IPS-NIHi11 (cell line): ENCODE measurements around the gene TIMD4.
"Not testable (repeated sequence)": the region's sequence is repeated elsewhere in the genome, so short reads cannot be mapped to it uniquely, and the experiment has no call there.

Source experiments
- DNase-seq: peaks from one replicate; pipeline ENCODE4 v3.0.0; 2012; ENCODE audit warnings: mixed read lengths, low spot score

Gene TIMD4

DNA sequence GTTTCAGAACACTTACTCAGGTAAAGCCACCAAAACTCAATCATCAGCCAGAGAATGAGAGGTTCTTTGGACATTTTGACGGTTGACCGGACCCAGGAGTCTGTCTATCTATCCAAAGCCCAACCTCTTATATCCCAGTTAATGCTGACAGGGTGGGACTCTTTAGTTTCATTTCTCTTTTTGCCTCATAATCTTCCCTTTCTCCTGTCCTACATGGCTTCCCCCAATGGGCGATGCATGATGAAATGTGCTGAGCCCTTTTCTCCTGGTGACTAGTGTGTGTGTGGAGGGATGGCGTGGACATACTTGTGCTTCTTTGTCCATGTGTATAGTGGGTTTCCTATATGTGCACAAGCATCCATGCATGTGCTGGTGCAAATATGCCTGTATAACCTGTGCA lies at the start of gene TIMD4:
Gene TIMD4, minus strand, starts transcription at position 102 of the 400 bp plus-strand sequence. Its CDS starts 28 bp downstream, at position 74.
- DNase-seq, result no peak

DNA sequence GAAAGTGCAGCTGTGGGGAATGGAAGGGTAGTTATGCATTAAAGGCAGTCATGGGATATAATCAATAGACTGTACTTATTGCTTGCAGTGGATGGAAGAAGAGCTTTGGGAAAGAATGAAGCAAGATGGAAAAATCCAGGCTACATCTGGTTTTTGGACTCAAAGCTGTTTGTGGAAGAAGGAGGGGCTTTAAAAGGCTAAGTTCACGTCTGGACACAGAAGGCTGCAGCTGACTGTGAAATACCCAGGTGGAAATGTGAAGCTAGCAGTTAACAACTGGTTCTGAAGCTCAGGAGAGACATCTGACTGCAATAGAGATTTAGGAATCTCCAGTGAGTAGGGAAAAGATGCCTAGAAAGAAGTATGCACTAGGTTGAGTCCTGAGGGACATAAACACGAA lies 43.2 kb upstream of the TIMD4 start:
- no peak for DNase-seq

DNA sequence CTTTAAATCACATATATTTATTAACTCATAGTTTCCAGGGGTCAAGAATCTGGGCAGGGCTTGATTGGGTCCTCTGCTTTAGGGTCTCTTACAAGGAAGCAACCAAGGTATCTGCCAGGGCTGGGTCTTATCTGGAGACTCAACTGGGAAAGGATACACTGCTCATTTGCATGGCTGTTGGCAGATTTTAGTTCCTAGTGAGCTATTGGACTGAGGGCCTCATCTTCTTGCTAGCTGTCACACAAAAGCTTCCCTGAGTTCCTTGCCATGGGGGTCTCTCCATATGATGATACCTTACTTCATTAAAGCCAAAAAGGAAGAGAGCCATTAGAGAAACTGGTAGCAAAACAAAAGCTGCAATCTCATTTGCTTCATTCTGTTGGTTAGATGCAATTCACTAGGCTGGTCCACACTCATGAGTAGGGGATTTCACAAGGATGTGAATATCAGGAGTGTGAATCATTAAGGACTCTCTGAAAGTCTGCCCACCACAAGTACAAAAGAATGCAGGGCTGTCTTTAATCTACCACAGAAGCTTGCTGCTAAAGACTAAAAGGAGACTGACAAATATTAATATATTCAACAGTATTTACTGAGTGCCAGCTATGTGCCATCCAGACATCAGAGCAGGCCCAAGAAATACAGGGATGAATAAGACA lies 42.0 kb upstream of the TIMD4 start:
- DNase-seq, result no peak

DNA sequence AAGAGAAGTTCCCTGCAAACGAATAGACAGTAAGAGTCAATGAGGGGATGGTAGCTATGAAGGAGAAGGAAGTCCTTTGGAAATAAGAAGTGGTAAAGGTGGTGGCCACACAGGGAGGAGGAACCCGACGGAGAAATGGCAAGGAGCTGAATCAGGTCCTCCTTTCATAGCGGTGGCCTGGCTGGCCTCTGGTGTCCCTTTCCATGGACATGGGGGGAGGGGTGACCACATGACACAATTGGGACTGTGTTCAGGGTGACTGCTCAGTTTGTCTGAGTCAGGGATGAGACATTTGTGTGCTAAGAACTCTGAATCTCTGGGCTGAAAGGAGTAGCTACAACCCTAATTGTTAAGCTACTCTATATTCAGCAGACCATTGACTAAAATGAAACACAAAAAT lies 28.7 kb upstream of the TIMD4 start:
- DNase-seq, result no peak

DNA sequence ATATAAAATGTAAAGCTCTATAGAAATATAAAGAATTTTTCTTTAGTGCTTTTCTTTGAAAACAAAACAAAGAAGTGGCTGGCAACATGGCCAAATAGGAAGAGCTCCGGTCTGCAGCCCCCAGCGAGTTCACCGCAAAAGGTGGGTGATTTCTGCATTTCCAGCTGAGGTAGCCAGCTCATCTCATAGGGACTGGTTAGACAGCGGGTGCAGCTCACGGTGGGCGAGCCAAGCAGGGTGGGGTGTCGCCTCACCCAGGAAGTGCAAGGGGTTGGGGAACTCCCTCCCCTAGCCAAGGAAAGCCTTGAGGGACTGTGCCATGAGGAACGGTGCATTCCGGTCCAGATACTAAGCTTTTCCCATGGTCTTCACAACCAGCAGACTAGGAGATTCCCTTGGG lies 21.0 kb upstream of the TIMD4 start:
- DNase-seq, result no peak

DNA sequence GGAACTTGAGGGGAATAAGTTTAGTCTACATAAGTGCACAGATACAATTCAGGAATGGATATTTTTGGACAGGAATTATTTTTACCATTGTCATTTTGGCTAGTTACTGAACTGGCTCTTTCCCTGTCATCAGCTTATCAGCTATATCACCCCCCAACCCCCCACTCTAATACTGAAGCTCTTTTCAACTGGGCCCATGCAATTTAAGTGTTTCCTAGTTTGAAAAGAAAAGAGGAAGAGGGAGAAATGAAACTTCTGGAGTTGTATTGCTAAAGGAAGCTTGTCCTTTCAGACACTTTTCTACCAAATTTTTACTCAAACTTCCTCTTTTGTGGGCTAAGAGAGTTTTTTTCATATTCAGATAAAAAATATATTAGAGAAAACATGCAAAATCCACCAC lies 18.5 kb upstream of the TIMD4 start:
- DNase-seq, result no peak

DNA sequence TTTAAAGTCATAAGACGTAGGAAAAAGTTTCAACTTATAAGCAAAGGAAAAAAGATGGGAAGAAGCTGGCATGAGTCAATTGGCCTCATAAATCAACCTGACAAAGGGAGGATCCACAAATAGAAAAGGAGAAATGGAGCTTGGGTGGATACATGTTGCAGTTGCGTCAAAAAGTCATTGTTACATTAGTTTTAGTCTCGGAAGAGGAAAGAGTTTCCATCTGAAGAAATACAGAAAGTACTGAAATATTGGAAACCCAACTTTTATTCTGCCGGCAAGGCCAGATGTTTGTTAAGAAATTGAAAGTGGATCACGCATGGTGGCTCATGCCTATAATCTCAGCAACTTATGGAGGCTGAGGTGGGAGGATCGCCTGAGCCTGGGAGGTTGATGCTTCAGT lies 11.3 kb upstream of the TIMD4 start:
- DNase-seq, result no peak

DNA sequence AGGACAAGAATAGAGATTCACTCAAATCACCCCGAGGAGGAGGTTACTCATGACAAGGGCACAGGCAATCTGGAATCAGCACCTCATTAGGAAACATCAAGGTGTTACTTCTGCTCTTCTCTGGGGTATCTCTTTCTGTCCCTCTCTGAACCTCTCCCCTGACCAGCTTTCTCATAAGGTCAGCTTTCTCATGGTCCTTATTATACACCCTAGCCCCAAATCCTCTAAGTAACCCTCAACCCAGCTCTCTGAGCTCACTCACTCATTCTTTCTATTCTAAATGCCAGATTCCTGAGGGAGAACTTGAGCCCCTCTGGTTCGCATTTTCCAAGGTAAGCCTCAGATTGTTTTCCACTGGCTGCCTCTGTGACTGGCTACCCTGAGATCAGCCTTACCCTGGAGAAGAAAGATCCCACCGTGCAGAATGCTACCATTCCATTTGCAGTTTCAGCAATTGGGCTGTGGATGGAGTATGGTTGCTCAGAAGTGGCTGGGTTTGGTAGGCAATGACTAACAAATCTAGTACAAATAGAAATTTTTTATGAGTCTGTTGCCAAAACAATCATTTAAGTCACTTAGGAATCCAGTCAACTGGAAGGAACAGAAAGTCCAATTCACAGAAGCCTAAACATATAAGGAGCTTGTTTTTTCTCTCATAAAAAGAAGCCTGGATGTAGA lies 9.0 kb upstream of the TIMD4 start:
- no peak for DNase-seq

DNA sequence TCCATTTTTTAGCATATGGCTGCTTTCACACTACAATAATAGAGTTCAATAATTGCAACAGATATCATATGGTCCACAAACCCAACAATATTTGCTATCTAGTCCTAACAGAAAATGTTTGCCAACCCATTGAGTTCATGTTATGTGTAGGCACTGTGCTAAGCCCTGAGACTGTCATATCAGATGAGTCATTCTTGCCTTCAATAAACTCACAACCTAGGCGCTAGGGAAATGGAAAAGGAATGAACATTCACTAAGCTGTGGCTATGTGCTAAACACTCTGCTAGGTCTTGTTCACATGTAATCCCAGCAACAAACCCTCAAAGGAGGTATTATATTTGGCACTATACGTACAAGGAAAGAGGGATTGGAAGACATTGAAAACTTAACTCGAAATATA lies 8.4 kb upstream of the TIMD4 start:
- no peak for DNase-seq

DNA sequence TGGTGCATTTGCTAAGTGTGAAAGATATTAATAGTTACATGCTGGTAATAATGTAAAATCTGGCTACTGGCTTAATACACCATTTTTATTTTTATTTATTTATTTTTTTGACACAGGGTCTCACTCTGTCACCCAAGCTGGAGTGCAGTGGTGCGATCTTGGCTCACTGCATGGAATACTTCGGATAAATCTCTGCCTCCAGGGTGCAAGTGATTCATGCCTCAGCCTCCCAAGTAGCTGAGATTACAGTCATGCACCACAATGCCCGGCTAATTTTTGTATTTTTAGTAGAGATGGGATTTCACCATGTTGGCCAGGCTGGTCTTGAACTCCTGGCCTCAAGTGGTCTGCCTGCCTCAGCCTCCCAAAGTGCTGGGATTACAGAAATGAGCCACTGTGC lies 4.4 kb upstream of the TIMD4 start:
- not testable (repeated sequence) for DNase-seq

DNA sequence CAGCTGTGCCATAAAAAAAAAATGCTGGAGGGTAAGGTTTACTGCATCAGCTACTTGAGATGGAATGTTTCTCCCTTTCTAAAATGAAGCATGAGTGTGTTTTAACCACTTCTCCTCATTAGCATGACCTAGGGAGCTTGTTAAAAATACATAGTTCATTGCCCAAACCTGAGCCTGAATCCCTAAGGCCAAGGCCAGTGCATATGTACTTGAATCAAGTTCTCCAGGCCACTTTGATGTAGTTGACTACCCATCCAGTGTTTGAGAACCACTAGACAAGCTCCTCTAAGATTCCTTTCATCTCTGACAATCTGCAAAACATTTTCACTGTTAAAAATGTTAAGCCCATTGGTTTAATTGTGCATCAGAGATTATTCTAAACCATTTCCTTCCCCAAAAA lies 6.7 kb downstream of the TIMD4 start:
- no peak for DNase-seq

DNA sequence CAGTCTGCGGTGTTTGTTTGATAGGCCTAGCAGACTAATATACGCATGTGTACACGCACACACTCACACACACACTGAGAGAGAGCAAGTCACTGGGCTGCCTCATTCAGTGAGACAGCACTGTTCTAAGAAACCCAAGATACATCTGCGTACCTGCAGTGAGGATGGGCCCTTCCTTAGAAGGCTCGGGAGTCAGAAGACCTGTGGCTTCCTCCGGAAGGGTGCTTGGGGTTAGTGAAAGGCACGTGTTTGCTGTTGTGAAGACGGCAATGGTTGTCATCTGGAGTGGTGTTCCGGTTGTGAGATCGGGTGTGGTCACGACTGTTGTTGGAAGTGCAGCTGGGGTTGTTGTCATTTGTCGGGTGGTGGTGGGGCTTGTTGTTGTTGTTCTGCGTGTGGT lies 11.7 kb downstream of the TIMD4 start:
- no peak for DNase-seq

DNA sequence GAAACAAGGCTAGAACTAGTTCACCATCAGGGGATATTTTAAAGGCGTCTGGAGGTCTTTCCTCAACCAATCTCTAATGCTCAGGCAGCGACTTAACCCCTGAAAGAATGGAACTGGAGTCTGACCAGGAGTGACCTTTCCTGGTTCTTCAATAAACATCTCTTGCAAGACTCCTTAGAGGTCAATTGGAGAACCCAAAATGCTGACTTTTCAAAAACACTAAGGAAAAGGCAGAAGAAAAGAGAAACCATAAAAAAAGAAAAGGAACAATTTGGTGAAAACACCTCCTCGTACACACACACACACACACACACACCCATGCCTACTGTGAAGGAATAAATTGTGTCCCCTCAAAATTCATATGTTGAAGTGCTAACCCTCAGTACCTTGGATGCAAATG lies 12.3 kb downstream of the TIMD4 start:
- no peak for DNase-seq

DNA sequence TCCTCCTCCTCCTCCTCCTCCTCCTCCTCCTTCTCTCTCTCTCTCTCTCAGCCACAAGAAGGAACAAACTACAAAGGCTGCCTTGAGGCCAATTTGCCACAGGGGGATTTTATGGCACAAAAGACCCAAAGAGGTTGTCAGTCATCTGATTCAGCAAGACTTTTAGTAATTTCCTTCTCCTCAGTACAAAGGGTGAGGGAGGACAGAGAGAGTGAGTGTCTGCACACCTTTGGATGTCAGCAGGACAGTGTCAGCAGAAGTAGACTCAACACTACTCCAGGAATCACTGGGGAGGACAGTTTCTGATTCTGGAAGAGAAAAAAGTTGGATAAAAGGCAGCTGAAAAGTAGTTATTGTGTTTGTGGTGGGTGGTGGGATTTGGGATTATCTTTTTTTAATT lies 13.6 kb downstream of the TIMD4 start:
- DNase-seq, result no peak

DNA sequence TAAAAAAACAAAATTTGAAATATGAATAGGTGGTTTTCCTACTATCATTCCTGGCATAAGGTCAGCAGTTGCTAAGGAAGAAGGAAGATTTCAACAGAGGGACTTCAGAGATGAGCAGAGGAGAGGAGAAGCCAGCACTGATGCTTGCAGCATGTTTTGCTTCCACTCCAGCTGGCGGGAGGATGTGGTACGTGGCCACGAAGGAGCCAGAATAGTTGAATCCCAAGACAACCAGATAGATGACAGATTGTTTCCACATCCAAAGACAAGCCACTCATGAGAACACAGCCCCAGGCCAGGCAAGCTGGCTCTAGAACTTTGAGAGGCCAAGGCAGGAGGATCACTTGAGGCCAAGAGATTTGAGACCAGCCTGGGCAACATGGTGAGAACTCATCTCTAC lies 15.1 kb downstream of the TIMD4 start:
- no peak for DNase-seq

DNA sequence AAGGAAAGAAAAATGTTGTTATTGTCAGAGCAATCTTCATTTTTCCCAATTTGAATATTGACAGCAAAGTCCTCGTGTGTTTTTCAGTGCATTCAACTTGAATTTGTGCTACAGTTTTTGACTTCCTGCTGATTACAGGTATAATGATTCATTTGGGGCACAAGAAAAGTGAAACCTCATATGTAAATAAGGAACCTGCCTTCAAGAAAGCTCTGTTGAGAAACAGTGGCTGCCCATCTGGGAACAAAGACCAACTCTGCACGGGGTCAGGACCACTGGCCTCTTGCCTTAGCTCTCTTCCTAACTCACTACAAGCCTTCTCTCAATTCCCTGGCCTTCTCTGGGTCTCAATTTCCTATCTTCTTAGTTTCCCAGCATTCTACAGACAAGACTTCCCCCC lies 21.0 kb downstream of the TIMD4 start:
- DNase-seq, result peak; percentile 18

DNA sequence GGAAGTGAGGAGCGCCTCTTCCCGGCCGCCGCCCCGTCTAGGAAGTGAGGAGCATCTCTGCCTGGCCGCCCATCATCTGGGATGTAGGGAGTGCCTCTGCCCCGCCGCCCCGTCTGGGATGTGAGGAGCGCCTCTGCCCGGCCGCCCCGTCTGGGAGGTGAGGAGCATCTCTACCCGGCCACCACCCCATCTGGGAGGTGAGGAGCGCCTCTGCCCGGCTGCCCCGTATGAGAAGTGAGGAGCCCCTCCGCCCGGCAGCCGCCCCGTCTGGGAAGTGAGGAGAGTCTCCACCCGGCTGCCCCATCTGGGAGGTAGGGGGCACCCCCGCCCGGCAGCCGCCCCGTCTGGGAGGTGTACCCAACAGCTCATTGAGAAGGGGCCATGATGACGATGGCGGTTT lies 22.6 kb downstream of the TIMD4 start:
- not testable (repeated sequence) for DNase-seq

DNA sequence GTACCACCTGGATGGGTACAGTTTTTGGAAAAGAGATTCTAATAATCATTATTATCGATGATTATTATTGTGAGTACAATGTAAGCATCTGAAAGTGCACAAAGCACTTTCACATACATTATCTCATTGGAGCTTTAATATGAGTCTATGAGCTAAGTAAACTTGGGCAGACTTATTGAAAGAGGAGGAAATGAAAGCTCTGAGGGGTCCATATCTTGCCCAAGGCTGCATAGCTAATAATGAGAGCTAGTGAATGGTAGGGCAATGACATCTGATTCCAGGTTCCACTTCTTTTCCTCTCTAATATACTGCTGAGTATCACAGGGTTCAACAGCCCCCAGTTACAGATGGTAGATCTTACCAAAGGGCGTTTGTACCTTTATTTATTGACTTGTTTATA lies 26.1 kb downstream of the TIMD4 start:
- no peak for DNase-seq

DNA sequence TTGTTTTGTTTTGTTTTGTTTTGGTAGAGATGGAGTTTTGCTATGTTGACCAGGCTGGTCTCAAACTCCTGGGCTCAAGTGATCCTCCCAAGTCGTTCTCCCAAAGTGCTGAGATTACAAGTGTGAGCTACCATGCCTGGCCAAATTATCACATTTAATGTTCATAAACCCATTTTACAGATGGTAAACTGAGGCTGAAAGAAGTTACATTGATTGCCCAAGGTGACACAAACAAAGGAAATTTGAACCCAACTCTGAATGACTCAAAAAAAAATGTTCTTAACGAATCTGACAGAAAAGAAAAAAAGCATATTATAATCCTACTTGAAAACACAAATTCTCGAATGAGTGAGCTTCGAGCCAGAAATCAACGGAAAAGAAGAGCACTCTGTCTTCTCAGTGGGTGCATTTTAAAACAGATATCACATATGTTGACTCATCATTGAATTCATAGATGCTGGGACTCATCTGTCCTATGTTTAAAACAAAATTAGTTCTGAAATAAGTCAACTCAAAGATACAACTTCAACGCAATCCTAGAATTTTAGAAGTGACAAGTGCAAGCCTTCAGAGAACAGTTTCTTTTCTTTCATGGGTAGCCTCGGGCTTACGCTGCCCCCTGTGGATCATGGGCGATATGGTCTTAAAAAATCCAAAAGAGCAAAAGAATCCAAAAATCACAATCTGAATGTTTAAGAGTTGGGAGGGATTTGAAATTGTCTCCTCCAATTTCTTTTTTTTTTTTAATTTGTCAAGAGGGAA lies 28.4 kb downstream of the TIMD4 start:
- DNase-seq, result peak; percentile 23

DNA sequence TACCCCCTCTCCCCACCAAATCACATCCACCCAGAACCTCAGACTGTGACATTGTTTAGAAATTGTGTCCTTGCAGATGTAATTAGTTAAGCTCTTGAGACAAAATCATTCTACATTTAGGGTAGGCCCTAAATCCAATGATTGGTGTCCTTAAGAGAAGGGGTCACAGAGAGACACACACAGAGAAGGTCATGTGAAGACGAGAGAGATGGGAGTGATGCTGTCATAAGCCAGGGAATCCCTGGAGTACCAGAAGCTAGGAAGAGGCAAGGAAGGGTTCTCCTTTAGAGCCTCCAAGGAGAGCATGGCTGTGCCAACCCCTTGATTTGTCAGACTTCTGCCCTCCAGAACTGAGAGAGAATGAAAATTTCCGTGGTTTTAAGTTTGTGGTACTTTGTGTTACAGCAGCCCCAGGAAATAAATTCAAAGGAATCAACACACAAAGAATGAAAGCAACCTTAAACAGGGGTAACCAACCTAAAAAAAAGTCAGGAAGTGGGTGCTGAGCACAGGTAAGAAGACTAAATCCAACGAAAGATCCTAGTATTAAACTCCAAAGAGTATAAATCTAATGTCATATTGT lies 33.6 kb downstream of the TIMD4 start:
- no peak for DNase-seq

DNA sequence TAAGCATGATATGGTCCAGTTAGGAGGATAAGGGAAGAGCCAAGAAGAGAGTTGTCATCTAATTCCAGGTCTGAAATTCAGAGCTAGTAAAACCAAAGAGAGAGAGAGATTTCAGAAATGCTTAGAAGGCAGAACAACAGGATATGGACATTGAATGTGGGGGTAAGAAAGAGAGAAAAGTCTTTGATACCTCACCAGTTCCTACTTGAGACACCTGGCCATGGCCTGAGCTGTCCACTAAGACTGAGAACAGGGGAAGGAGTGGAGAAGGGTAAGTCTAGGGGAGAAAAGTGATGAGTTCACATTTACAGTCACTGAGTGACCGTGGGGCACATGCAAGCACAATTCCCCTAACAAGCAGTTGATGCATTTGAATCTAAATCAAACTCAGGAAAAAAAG lies 35.5 kb downstream of the TIMD4 start:
- DNase-seq, result no peak

DNA sequence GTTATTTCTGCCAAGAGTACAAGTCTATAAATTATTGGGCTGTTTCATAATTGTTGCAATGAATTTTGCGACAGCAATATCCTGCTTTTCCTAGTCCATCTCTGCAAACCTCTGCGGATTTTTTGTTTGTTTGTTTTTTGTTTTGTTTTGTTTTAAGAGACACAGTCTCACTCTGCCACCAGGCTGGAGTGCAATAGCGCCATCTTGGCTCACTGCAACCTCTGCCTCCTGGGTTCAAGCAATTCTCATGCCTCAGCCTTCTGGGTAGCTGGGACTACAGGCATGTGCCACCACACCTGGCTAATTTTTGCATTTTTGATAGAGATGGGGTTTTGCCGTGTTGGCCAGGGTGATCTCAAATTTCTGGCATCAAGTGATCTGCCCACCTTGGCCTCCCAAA lies 37.3 kb downstream of the TIMD4 start:
- DNase-seq, result not testable (repeated sequence)

DNA sequence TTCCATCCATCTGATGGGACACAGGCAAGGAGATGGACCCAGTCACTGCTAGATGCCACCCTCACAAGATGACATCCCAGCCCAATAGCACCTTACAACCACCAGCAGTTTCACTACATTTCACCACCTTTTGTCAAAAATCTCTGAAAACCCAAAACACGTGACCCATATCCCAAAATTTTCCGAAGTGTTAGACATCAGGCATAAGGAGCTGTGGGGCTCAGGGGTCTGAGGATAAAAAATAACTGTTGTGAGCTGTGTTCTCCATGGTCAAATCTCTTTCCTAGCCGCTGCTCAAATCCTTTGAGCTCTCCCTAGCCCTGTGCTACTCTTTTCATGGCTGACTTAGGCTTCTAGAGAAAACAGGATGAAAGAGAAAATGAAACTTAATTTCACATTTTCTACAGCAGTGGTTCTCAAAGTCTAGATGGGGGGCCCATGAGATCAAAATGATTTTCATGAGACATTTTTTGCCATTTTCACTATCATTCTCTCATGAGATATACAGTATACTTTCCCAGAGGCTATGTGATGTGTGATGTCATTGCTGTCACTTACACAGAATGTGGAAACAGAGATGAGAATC lies 40.7 kb downstream of the TIMD4 start:
- no peak for DNase-seq
